Heart left ventricle (tissue), 16 donors: ENCODE results near the gene CFAP99. TPM values are rescaled to one million over a fixed set of nuclear protein-coding genes. Genes with fewer than 3 reads are reported as not detected.

Experiments
- ATAC-seq, 4 donors: fragments of 200-7000 bp; cut with Tn5 transposase; one replicate each; pipeline ENCODE4 v1.9.1; 2020 to 2022; ENCODE audit warnings: moderate library complexity in 4 of 4, mild to moderate bottlenecking in 3 of 4, moderate number of reproducible peaks in 1 of 4
- DNase-seq, 5 donors: peaks; one replicate each; pipeline ENCODE4 v3.0.0-alpha.2; 2020
- H3K27ac ChIP-seq, 12 donors: fragments of 200-600 bp; sonication (generic) in 4 of 12; one replicate each; pipeline versions ENCODE4 v1.5.0 to v1.8.0; 2016 to 2022; ENCODE audit warnings: mild to moderate bottlenecking in 2 of 12
- H3K27me3 ChIP-seq, 9 donors: fragments of 200-600 bp; sonication (generic) in 2 of 9; one replicate each; pipeline versions ENCODE4 v1.5.1 to v1.8.0; 2016 to 2022; ENCODE audit warnings: mild to moderate bottlenecking in 3 of 9
- H3K36me3 ChIP-seq, 9 donors: fragments of 200-600 bp; sonication (generic) in 2 of 9; one replicate each; pipeline versions ENCODE4 v1.5.0 to v1.8.0; 2018 to 2022; ENCODE audit warnings: mild to moderate bottlenecking in 2 of 9
- H3K4me1 ChIP-seq, 12 donors: fragments of 200-600 bp; sonication (generic) in 4 of 12; one replicate each; pipeline versions ENCODE4 v1.5.0 to v1.8.0; 2016 to 2022; ENCODE audit warnings: mild to moderate bottlenecking in 3 of 12
- H3K4me3 ChIP-seq, 12 donors: fragments of 200-600 bp; sonication (generic) in 4 of 12; one replicate each; pipeline versions ENCODE4 v1.5.0 to v1.8.0; 2017 to 2022; ENCODE audit warnings: mild to moderate bottlenecking in 9 of 12, moderate library complexity in 4 of 12
- H3K9me3 ChIP-seq, 12 donors: fragments of 200-600 bp; sonication (generic) in 4 of 12; one replicate each; pipeline versions ENCODE4 v1.5.0 to v1.8.0; 2016 to 2022; ENCODE audit warnings: mild to moderate bottlenecking in 1 of 12
- POLR2A ChIP-seq, 2 donors: fragments of 450-650 bp; IDR thresholded peaks; one replicate each; pipeline ENCODE4 v1.6.1; 2017; ENCODE audit warnings: antibody characterized with exemption in 2 of 2, mild to moderate bottlenecking in 2 of 2, moderate library complexity in 2 of 2
- WGBS, 4 donors: extraction: QIAGEN DNeasy Blood & Tissue Kit in 2 of 4; methylation state at CpG; one replicate each; pipeline versions ENCODE4 v1.1.5 to v1.1.7; 2013 to 2018; 5-methylcytosine and 5-hydroxymethylcytosine counted together
- intact Hi-C, 10 donors: fragments of 100-400 bp; cut with DNase I; formaldehyde crosslinking; loops; one replicate each; pipeline versions ENCODE4 v1.11.1 to v1.14.2; 2022
- polyA plus RNA-seq, 2 donors: library from polyadenylated mRNA; stranded (reverse); fragments of 200-250 nt; gene quantifications; one replicate each; pipeline ENCODE4 v1.2.3, GENCODE V29; 2013
- total RNA-seq, 9 donors: library from RNA; depleted of rRNA in 2 of 9; stranded (reverse); fragments of >200 nt in 2 of 9; fragmentation: NEBNext Ultra II Directional in 3 of 9; extraction: Animal tissue kit (Norgen Biotek cat#: 25700) in 3 of 9; gene quantifications; one replicate each; pipeline versions ENCODE4 v1.1.0 to v1.2.4, GENCODE V29; 2016 to 2023
- TF ChIP-seq, protein P1 (sequence below), 12 donors: fragments of 200-600 bp; sonication (generic) in 4 of 12; IDR thresholded peaks; one replicate each; pipeline versions ENCODE4 v1.5.0 to v1.8.0; 2018 to 2022; ENCODE audit warnings: antibody characterized with exemption in 12 of 12, mild to moderate bottlenecking in 5 of 12
- donor health status: ischemic (EF 13 %, LVEDD 7.1; RV severe dilation, severe dysfunction).
- donor health status: healthy with polysubstance abuse.
- donor health status: DM: no; HTN: yes; CAD: no.
- donor health status: DM: no; HTN: no; CAD: no.
- donor health status: ischemic (EF 25% LVEDD 6.9; RV normal size, moderate dysfunction).
- donor health status: ischemic (EF 25% LVEDD 5.7; RV mildly dilated, moderate dysfunction).
- donor health status: healthy.
- donor health status: DM: yes; HTN: yes; CAD: no.
- donor health status: ischemic (EF 35%, LVEDD 5.7; RV mildly dilated, moderate dysfunction).
- donor health status: nonischemic (EF 11% LVEDD 7.7; RV severe dilation, severe dysfunction).
- donor health status: DM: yes; HTN: yes; CAD: no.
- donor health status: PGD.
- donor health status: ischemic (EF 29% LVEDD 5.4; RV normal size, mild dysfunction).
- donor health status: nonischemic (EF 23%, LVEDD 6.1; RV moderate dilation, normal function).

Gene CFAP99
- total and polyA plus RNA-seq, 11 donors, result not detected

DNA sequence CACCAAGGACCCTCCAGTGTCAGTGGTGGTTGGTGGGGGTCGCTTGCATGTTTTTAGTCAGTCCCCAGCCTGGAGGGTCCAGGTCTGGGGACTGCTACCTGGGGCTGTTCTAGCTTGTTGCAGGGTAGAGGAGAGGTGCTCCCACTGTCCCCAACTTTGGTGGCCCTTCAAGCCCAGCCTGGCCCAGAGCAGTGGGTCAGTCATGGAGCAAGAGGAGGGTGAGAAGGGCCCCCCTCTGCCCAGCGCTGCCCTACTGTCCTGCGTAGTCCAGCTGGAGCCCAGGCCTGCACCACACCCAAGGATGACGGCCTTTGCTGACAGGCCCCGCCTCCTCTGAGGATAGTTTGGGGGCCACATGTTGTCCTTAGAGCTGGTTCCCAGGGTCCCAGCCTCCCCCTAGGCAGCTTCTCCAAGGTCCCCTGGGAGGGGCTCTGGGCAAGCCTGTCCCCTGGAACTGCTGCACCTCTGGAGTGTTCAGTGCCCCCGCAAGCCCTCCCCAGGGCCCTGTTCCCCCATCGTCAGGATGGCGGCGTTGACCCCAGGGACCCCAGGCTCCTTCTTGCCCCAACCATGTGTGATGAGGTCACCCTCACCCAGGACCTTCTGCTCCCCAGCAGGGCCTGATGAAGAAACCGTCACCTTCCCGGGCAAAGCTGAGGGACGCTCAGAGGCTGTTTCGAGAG lies 6.8 kb downstream of the CFAP99 start:
- Histone ChIP-seq H3K4me3 (no peak overlapping the region), H3K36me3 (no peaks in the 10 kb centered on the region), H3K9me3 (no peaks in the 10 kb centered on the region), H3K27me3 (peaks cover 0 to 19% (median 10%) of the 10 kb centered on the region in 9 donors), H3K27ac (no peak overlapping the region), H3K4me1 (no peaks in the 10 kb centered on the region)
- peak in 1 of 5 donors; percentile 57 for DNase-seq
- intact Hi-C loops, result no loop called here
- ATAC-seq, result peak in 1 of 4 donors; percentile 12
- 92 to 95% (median 93%) methylated on average over 11 to 13 of the region's 13 CpGs for WGBS, 4 donors
- no peak for TF ChIP-seq POLR2A (IDR thresholded peaks at IDR 0.05)
- TF ChIP-seq, protein P1, sequence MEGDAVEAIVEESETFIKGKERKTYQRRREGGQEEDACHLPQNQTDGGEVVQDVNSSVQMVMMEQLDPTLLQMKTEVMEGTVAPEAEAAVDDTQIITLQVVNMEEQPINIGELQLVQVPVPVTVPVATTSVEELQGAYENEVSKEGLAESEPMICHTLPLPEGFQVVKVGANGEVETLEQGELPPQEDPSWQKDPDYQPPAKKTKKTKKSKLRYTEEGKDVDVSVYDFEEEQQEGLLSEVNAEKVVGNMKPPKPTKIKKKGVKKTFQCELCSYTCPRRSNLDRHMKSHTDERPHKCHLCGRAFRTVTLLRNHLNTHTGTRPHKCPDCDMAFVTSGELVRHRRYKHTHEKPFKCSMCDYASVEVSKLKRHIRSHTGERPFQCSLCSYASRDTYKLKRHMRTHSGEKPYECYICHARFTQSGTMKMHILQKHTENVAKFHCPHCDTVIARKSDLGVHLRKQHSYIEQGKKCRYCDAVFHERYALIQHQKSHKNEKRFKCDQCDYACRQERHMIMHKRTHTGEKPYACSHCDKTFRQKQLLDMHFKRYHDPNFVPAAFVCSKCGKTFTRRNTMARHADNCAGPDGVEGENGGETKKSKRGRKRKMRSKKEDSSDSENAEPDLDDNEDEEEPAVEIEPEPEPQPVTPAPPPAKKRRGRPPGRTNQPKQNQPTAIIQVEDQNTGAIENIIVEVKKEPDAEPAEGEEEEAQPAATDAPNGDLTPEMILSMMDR (IDR thresholded peaks at IDR 0.05), result no peak

DNA sequence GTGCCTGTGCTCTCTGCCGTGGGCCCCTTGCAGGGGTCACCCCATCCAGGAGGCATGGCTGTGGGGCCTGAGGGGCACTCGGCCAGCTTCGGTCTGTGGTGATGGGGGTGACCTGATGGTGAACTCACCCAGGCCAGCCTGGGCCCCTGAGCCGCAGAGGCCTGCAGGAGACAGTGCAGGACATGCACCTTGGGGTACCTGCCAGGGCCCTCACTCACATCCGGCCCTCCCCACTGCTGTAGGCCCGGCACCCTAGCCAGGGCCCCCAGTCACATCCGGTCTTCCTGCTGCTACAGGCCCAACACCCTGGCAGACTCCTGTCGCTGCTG lies 7.3 kb downstream of the CFAP99 start:
- Histone ChIP-seq H3K27ac (no peak overlapping the region), H3K36me3 (no peaks in the 10 kb centered on the region), H3K4me1 (no peaks in the 10 kb centered on the region), H3K9me3 (no peaks in the 10 kb centered on the region), H3K27me3 (peaks cover 0 to 19% (median 9%) of the 10 kb centered on the region in 9 donors), H3K4me3 (no peak overlapping the region)
- TF ChIP-seq, protein P1 (IDR thresholded peaks at IDR 0.05), result no peak
- no peak for TF ChIP-seq POLR2A (IDR thresholded peaks at IDR 0.05)
- ATAC-seq (no peak), DNase-seq (peak in 1 of 5 donors; percentile 63)
- intact Hi-C loops, result no loop called here
- 74 to 100% (median 82%) methylated on average over 2 to 8 of the region's 8 CpGs for WGBS, 4 donors

DNA sequence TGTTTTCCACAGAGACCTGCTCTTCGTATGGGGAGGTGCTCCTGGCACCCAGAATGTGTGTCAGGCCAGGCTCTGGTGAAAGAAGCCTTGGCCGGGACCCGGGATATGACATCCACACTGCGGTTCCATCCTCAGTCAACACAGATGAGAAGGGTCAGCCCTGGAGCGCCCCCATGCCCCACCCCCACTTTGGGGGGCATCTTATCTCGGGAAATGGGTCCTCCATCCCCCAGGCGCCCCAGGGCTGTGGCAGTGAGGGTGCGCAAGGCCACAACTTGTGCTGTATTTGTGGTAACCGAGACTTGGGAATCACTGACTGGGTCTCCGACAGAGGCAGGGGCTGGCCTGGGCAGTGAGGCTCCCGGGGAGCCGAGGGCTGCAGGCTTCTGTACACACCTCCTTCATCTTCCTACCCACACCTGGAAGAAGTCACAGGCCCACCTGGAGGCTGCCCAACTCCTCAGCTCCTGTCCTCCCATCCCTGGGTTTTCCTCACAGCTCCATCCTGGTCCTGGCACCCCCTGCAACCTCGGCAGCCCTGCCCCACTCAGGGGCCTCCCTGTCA lies 8.0 kb downstream of the CFAP99 start:
- 85 to 93% (median 87%) methylated on average over 10 to 13 of the region's 13 CpGs for WGBS, 4 donors
- peak in 1 of 5 donors; percentile 45 for DNase-seq
- no peaks in the 10 kb centered on the region for H3K9me3 ChIP-seq

More for the DNA sequence above, 8.0 kb downstream of the CFAP99 start:
- TF ChIP-seq POLR2A (IDR thresholded peaks at IDR 0.05), result no peak
- TF ChIP-seq, protein P1 (IDR thresholded peaks at IDR 0.05), result no peak
- intact Hi-C loops, result no loop called here
- H3K27me3 ChIP-seq, result peaks cover 0 to 19% (median 6%) of the 10 kb centered on the region in 9 donors
- no peaks in the 10 kb centered on the region for H3K36me3 ChIP-seq
- ATAC-seq, result no peak
- no peak overlapping the region for H3K4me3 ChIP-seq
- no peak overlapping the region for H3K27ac ChIP-seq
- H3K4me1 ChIP-seq, result no peaks in the 10 kb centered on the region
